DOHH2 (cell line): ENCODE data around the gene CD163L1.

ENCODE experiments used
- CTCF ChIP-seq: fragments of 200-600 bp; sonication (generic); IDR thresholded peaks from one replicate; pipeline ENCODE4 v1.5.1; 2014; ENCODE audit warnings: antibody characterized with exemption, mild to moderate bottlenecking, low read depth, low read length; ENCODE audit not compliant: poor library complexity, severe bottlenecking
- EZH2phosphoT487 ChIP-seq: fragments of 200-600 bp; sonication (generic); IDR thresholded peaks from 2 replicates; pipeline ENCODE4 v1.6.1; 2017; ENCODE audit warnings: borderline replicate concordance, mild to moderate bottlenecking, antibody characterized with exemption, low read length, moderate library complexity, mixed read lengths

DNA sequence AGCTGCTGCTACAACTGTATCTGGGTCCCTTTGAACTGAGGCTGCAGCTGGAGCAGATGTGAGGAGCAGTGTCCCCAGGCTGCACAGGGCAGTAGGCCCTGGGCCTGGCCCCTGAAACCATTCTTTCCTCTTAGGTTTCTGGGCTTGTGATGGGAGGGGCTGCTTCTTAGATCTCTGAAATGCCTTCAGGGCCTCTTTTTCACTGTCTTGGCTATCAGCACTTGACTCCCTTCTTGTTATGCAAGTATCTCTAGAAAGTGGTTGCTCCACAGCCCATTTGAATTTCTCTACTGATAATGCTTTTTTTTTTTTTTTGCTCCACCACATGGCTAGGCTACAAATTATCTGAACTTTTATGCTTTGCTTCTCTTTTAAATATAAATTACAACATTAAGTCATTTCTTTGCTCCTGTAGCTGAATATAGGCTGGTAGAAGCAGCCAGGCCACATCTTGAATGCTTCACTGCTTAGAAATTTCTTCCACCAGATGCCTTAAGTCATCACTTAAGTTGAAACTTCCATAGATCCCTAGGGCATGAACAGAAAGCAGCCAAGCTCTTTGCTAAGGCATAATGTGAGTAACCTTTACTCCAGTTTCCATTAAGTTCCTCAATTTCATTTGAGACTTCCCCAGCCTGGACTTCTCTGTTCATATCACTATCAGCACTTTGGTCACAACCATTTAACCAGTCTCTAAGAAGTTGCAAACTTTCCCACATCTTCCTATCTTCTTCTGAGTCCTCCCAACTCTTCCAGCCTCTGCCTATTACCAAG is 98.9 kb downstream of the CD163L1 start:
- TF ChIP-seq CTCF (no peak), EZH2phosphoT487 (no peak)
